ENCODE data around the gene HDAC4. TPM values are rescaled to one million over a fixed set of nuclear protein-coding genes. Genes with fewer than 3 reads are reported as not detected.

HDAC4 gene
- polyA plus RNA-seq, 1 donor (not counting 4 experiments of a cell fraction or from before 2014, with no cell fraction given): 2.9 TPM

DNA sequence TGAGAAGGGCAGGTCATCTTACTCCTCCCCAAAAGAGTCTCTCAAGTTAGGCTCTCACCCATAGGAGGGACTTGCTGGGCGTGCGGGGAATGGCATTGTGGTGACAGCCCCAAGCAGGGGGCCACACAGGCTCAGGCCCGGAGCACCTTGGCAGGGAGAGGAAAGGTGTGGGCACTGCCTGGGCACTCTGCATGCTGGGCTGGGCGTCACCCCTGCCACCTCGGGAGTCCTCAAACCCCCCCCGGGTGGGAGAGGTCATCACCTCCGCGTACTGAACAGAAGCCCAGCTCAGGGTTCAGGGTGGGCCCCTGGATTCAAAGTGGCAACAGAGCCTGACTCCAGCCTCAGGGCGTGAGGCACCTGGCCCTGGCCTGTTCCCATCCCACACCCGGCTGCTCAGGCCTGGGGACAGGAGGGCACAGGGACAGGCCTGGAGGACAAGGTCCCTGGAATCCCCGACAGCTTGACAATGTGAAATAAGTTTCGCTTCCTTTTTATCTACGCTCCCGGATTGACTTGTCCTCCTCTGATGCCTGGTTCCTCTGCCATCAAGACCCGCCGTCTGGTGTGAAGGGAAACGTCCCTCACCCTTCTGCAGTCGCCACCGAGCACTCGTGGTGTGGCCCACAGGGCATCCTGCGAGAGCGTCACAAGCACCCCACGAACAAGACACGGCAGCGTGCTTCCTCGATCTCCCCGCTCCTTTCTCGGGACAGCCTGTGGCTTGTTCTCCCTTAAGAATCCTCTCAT is 97.8 kb downstream of the HDAC4 start:
- Histone ChIP-seq H4K20me1 (ENCODE audit: control insufficient read depth, extremely low read depth, insufficient read depth, low read length) (no peaks in the 10 kb centered on the region), H3K9me3 (ENCODE audit: control insufficient read depth, low read depth, low read length) (no peaks in the 10 kb centered on the region), H3K9ac (ENCODE audit: control insufficient read depth, extremely low read depth, insufficient read depth, low read length) (no peak overlapping the region), H2AFZ (ENCODE audit: control insufficient read depth, low read length) (no peak overlapping the region), H3K27ac (ENCODE audit: control insufficient read depth, insufficient read depth, low read length) (no peak overlapping the region), H3K9me1 (ENCODE audit: control insufficient read depth, extremely low read depth, insufficient read depth, low read length) (no peaks in the 10 kb centered on the region), H3K4me2 (ENCODE audit: control insufficient read depth, extremely low read depth, insufficient read depth, low read depth, low read length) (no peak overlapping the region), H3K36me3 (ENCODE audit: control insufficient read depth in 2 of 2, extremely low read depth in 1 of 2, insufficient read depth in 2 of 2, low read length in 2 of 2) (peaks cover 0 to 2% of the 10 kb centered on the region in 2 experiments), H3K27me3 (ENCODE audit: control insufficient read depth, extremely low read depth, insufficient read depth, low read length) (no peaks in the 10 kb centered on the region), H3K79me2 (ENCODE audit: control insufficient read depth, insufficient read depth, low read length) (no peaks in the 10 kb centered on the region), H3K4me1 (ENCODE audit: control insufficient read depth, extremely low read depth, insufficient read depth, low read length) (no peaks in the 10 kb centered on the region), H3K4me3 (ENCODE audit: control insufficient read depth in 2 of 3, extremely low read depth in 1 of 3, insufficient read depth in 2 of 3, low read depth in 1 of 3, low read length in 3 of 3) (no peak overlapping the region)
- FAIRE-seq (no peak), DNase-seq (ENCODE audit: low read depth, low spot score) (no peak)
- TF ChIP-seq, protein P1, sequence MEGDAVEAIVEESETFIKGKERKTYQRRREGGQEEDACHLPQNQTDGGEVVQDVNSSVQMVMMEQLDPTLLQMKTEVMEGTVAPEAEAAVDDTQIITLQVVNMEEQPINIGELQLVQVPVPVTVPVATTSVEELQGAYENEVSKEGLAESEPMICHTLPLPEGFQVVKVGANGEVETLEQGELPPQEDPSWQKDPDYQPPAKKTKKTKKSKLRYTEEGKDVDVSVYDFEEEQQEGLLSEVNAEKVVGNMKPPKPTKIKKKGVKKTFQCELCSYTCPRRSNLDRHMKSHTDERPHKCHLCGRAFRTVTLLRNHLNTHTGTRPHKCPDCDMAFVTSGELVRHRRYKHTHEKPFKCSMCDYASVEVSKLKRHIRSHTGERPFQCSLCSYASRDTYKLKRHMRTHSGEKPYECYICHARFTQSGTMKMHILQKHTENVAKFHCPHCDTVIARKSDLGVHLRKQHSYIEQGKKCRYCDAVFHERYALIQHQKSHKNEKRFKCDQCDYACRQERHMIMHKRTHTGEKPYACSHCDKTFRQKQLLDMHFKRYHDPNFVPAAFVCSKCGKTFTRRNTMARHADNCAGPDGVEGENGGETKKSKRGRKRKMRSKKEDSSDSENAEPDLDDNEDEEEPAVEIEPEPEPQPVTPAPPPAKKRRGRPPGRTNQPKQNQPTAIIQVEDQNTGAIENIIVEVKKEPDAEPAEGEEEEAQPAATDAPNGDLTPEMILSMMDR (optimal IDR thresholded peaks at IDR 0.05 in 1 of 3, IDR thresholded peaks at IDR 0.05 in 1 of 3, conservative IDR thresholded peaks at IDR 0.05 in 1 of 3; ENCODE audit: extremely low read depth in 1 of 3, insufficient read depth in 2 of 3, low read length in 3 of 3): no peak
- TF ChIP-seq EZH2 (IDR thresholded peaks at IDR 0.05; ENCODE audit: low read length): no peak
- dilution Hi-C loops (cut with MboI; ENCODE audit: extremely low pct_ligation_motif_present, low sequenced_read_pairs): no loop called here

- Histone ChIP-seq H3K9ac (ENCODE audit: control insufficient read depth, extremely low read depth, insufficient read depth, low read length) (no peak overlapping the region), H3K36me3 (ENCODE audit: control insufficient read depth in 2 of 2, extremely low read depth in 1 of 2, insufficient read depth in 2 of 2, low read length in 2 of 2) (peaks cover 0 to 2% of the 10 kb centered on the region in 2 experiments), H3K4me1 (ENCODE audit: control insufficient read depth, extremely low read depth, insufficient read depth, low read length) (no peaks in the 10 kb centered on the region), H3K27me3 (ENCODE audit: control insufficient read depth, extremely low read depth, insufficient read depth, low read length) (no peaks in the 10 kb centered on the region), H3K4me3 (ENCODE audit: control insufficient read depth in 2 of 3, extremely low read depth in 1 of 3, insufficient read depth in 2 of 3, low read depth in 1 of 3, low read length in 3 of 3) (no peak overlapping the region), H4K20me1 (ENCODE audit: control insufficient read depth, extremely low read depth, insufficient read depth, low read length) (no peaks in the 10 kb centered on the region), H3K9me3 (ENCODE audit: control insufficient read depth, low read depth, low read length) (no peaks in the 10 kb centered on the region), H3K27ac (ENCODE audit: control insufficient read depth, insufficient read depth, low read length) (no peak overlapping the region), H3K4me2 (ENCODE audit: control insufficient read depth, extremely low read depth, insufficient read depth, low read depth, low read length) (no peak overlapping the region), H3K9me1 (ENCODE audit: control insufficient read depth, extremely low read depth, insufficient read depth, low read length) (no peaks in the 10 kb centered on the region), H3K79me2 (ENCODE audit: control insufficient read depth, insufficient read depth, low read length) (no peaks in the 10 kb centered on the region), H2AFZ (ENCODE audit: control insufficient read depth, low read length) (no peak overlapping the region)
- TF ChIP-seq EZH2 (IDR thresholded peaks at IDR 0.05; ENCODE audit: low read length): no peak
- no peak for FAIRE-seq
- no peak for DNase-seq (ENCODE audit: low read depth, low spot score)
- dilution Hi-C loops (cut with MboI; ENCODE audit: extremely low pct_ligation_motif_present, low sequenced_read_pairs): no loop called here
Observed at GRCh38 chr2:239302083-239302807, 98.6 kb downstream of the HDAC4 start.
